PC-3 (cell line): ENCODE results near the gene MYLK4. TPM values are rescaled to one million over a fixed set of nuclear protein-coding genes. Genes with fewer than 3 reads are reported as not detected.

ENCODE experiments used
- ATAC-seq: fragments of 200-7000 bp; cut with Tn5 transposase; 2 replicates; pipeline ENCODE4 v1.9.1; 2020; ENCODE audit warnings: mild to moderate bottlenecking, moderate library complexity
- BruUV-seq: library from RNA; stranded (reverse); fragments of 400-500 nt; replicated peaks from 2 replicates; lab custom pipeline; 2021; lab: Mats Ljungman, UMichigan
- CTCF ChIA-PET: fragments of 300-600 bp; sonication (Branson Sonifier 250); formaldehyde crosslinking; loops from one replicate; lab custom pipeline; 2022; ENCODE audit warnings: antibody characterized with exemption; lab: Charles Lee
- POLR2A ChIA-PET: fragments of 300-600 bp; sonication (Branson Sonifier 250); formaldehyde crosslinking; loops from one replicate; lab custom pipeline; 2022; ENCODE audit warnings: antibody characterized with exemption; ENCODE audit not compliant: unreplicated experiment; lab: Charles Lee
- DNase-seq: peaks from one replicate; pipeline ENCODE4 v3.0.0-alpha.2; 2015
- H2AFZ ChIP-seq: fragments of 300-600 bp; sonication (generic); 2 replicates; pipeline ENCODE4 v1.6.0; 2016; ENCODE audit warnings: antibody characterized with exemption, low read length
- H3F3A ChIP-seq: fragments of 300-600 bp; sonication (generic); one replicate; pipeline ENCODE4 v1.6.0; 2017; ENCODE audit warnings: antibody characterized with exemption, low read length, control low read depth, mild to moderate bottlenecking; ENCODE audit not compliant: unreplicated experiment
- H3K27ac ChIP-seq: fragments of 300-600 bp; sonication (generic); 2 replicates; pipeline ENCODE4 v1.5.1; 2016; ENCODE audit warnings: mild to moderate bottlenecking, low read length
- H3K27me3 ChIP-seq: fragments of 300-600 bp; sonication (generic); 2 replicates; pipeline ENCODE4 v1.6.1; 2016; ENCODE audit warnings: low read length, mixed read lengths
- H3K36me3 ChIP-seq: fragments of 300-600 bp; sonication (generic); 2 replicates; pipeline ENCODE4 v1.6.1; 2016; ENCODE audit warnings: low read depth, mixed run types, low read length, mixed read lengths
- H3K4me1 ChIP-seq: fragments of 300-600 bp; sonication (generic); 2 replicates; pipeline ENCODE4 v1.5.1; 2016; ENCODE audit warnings: low read length; ENCODE audit not compliant: insufficient read depth
- H3K4me2 ChIP-seq: fragments of 300-600 bp; sonication (generic); 2 replicates; pipeline ENCODE4 v1.6.0; 2016; ENCODE audit warnings: low read length
- H3K4me3 ChIP-seq: fragments of 300-600 bp; sonication (generic); 2 replicates; pipeline ENCODE4 v1.5.1; 2016; ENCODE audit warnings: mild to moderate bottlenecking, low read length, mixed read lengths
- H3K79me2 ChIP-seq: fragments of 300-600 bp; sonication (generic); 2 replicates; pipeline ENCODE4 v1.6.1; 2017; ENCODE audit warnings: low read length, mixed read lengths
- H3K9ac ChIP-seq: fragments of 300-600 bp; sonication (generic); 2 replicates; pipeline ENCODE4 v1.6.0; 2016; ENCODE audit warnings: mild to moderate bottlenecking, low read length
- H3K9me2 ChIP-seq: fragments of 300-600 bp; sonication (generic); replicated peaks from 2 replicates; pipeline ENCODE4 v1.6.1; 2016; ENCODE audit warnings: mixed run types, low read length, mixed read lengths
- H3K9me3 ChIP-seq: fragments of 300-600 bp; sonication (generic); 2 replicates; pipeline ENCODE4 v1.6.1; 2016; ENCODE audit warnings: low read length, mixed read lengths
- H4K20me1 ChIP-seq: fragments of 300-600 bp; sonication (generic); 2 replicates; pipeline ENCODE4 v1.6.1; 2016; ENCODE audit warnings: low read length, mixed read lengths
- CTCF ChIP-seq: fragments of 300-600 bp; sonication (generic); conservative IDR thresholded peaks from 2 replicates; pipeline ENCODE4 v1.5.1; 2017; ENCODE audit warnings: antibody characterized with exemption, low read depth, mild to moderate bottlenecking, low read length
- EZH2 ChIP-seq: fragments of 300-600 bp; sonication (generic); IDR thresholded peaks from one replicate; pipeline ENCODE4 v1.6.1; 2017; ENCODE audit warnings: antibody characterized with exemption, mild to moderate bottlenecking, low read length; ENCODE audit not compliant: unreplicated experiment
- EZH2phosphoT487 ChIP-seq: fragments of 300-600 bp; sonication (generic); IDR thresholded peaks from 2 replicates; pipeline ENCODE4 v1.6.1; 2018; ENCODE audit warnings: mild to moderate bottlenecking, antibody characterized with exemption, low read length, borderline replicate concordance
- intact Hi-C: fragments of 100-400 bp; cut with micrococcal nuclease; formaldehyde crosslinking; loops from 2 replicates; pipeline ENCODE4 v1.9.0; 2023
- total RNA-seq: library from RNA; depleted of rRNA; stranded (reverse); fragments of >200 nt; gene quantifications from 2 replicates; pipeline ENCODE4 v1.2.3, GENCODE V29; 2014

MYLK4 gene
- total RNA-seq, 1 experiment from 2014 or later: 0.11 TPM

GRCh38 chr6:2658788-2659187 lies 91.9 kb downstream of the MYLK4 start:
- Histone ChIP-seq H3K9me2 (no peaks in the 10 kb centered on the region), H3K36me3 (no peaks in the 10 kb centered on the region), H4K20me1 (no peaks in the 10 kb centered on the region), H3K4me3 (no peak overlapping the region), H3K27me3 (no peaks in the 10 kb centered on the region), H3K9ac (no peak overlapping the region), H3K4me1 (peaks cover 13% of the 10 kb centered on the region), H3K4me2 (no peak overlapping the region), H2AFZ (peak overlapping the region; percentile 32; the same call in 1 of the 2 replicates), H3K9me3 (no peaks in the 10 kb centered on the region), H3F3A (no peaks in the 10 kb centered on the region), H3K79me2 (no peaks in the 10 kb centered on the region), H3K27ac (peak overlapping the region; percentile 26; the same call in 1 of the 2 replicates)
- ATAC-seq: peak; percentile 40; the same call in 1 of the 2 replicates
- intact Hi-C loops: no loop called here
- ChIA-PET POLR2A (no interaction called here), CTCF (no interaction called here)
- peak; percentile 42 for DNase-seq
- TF ChIP-seq EZH2 (no peak), EZH2phosphoT487 (no peak), CTCF (no peak)
- BruUV-seq: no TSS peak

- POLR2A ChIA-PET: no interaction called here
- H3K27me3 ChIP-seq: no peaks in the 10 kb centered on the region
- H3K9ac ChIP-seq: no peak overlapping the region
- DNase-seq (no peak), ATAC-seq (no peak)
- no peak overlapping the region for H3K27ac ChIP-seq
- intact Hi-C loops: no loop called here
- BruUV-seq: no TSS peak
- H2AFZ ChIP-seq: no peak overlapping the region
- no peak for TF ChIP-seq EZH2
- no peak for TF ChIP-seq EZH2phosphoT487
- TF ChIP-seq CTCF: no peak
- no peaks in the 10 kb centered on the region; the same call in 1 of the 2 replicates for H3K9me3 ChIP-seq
- no peaks in the 10 kb centered on the region for H3F3A ChIP-seq
- no peaks in the 10 kb centered on the region for H3K36me3 ChIP-seq
- H3K9me2 ChIP-seq: no peaks in the 10 kb centered on the region
- CTCF ChIA-PET: interaction anchor here (0.7 kb wide), 1 partner anchor 41 kb away, joined by 4 read pairs; no protein-coding TSS in a partner anchor
- no peak overlapping the region for H3K4me3 ChIP-seq
- H3K79me2 ChIP-seq: no peaks in the 10 kb centered on the region
- H3K4me1 ChIP-seq: peaks cover 13% of the 10 kb centered on the region
- H4K20me1 ChIP-seq: no peaks in the 10 kb centered on the region
- no peak overlapping the region for H3K4me2 ChIP-seq
Observed at GRCh38 chr6:2656460-2657079, 94.2 kb downstream of the MYLK4 start.

GRCh38 chr6:2655844-2656433 lies 94.8 kb downstream of the MYLK4 start:
- H3K4me1 ChIP-seq: peaks cover 13% of the 10 kb centered on the region
- ATAC-seq (no peak), DNase-seq (no peak)
- no peak overlapping the region for H3K9ac ChIP-seq
- H3K79me2 ChIP-seq: no peaks in the 10 kb centered on the region
- no peak for TF ChIP-seq CTCF
- TF ChIP-seq EZH2: no peak
- no peak for TF ChIP-seq EZH2phosphoT487
- H2AFZ ChIP-seq: no peak overlapping the region
- no peak overlapping the region for H3K4me2 ChIP-seq
- H3K9me2 ChIP-seq: no peaks in the 10 kb centered on the region
- CTCF ChIA-PET: no interaction called here
- H4K20me1 ChIP-seq: no peaks in the 10 kb centered on the region
- H3F3A ChIP-seq: no peaks in the 10 kb centered on the region
- intact Hi-C loops: no loop called here
- H3K4me3 ChIP-seq: no peak overlapping the region
- H3K27me3 ChIP-seq: no peaks in the 10 kb centered on the region
- H3K36me3 ChIP-seq: no peaks in the 10 kb centered on the region
- no TSS peak for BruUV-seq
- H3K9me3 ChIP-seq: no peaks in the 10 kb centered on the region; the same call in 1 of the 2 replicates
- POLR2A ChIA-PET: no interaction called here
- no peak overlapping the region for H3K27ac ChIP-seq
